GM20000 (cell line): Measurements from ENCODE around the gene DDX31.

Source experiments
- DNase-seq: peaks from one replicate; pipeline ENCODE4 v3.0.0; 2012; ENCODE audit warnings: low spot score
- TF ChIP-seq, protein P1 (sequence below): IDR thresholded peaks from 2 replicates; pipeline ENCODE4 v1.5.1; 2012; ENCODE audit warnings: mild to moderate bottlenecking, control low read depth; ENCODE audit errors: extremely low read depth, missing control alignments

Gene DDX31

DNA sequence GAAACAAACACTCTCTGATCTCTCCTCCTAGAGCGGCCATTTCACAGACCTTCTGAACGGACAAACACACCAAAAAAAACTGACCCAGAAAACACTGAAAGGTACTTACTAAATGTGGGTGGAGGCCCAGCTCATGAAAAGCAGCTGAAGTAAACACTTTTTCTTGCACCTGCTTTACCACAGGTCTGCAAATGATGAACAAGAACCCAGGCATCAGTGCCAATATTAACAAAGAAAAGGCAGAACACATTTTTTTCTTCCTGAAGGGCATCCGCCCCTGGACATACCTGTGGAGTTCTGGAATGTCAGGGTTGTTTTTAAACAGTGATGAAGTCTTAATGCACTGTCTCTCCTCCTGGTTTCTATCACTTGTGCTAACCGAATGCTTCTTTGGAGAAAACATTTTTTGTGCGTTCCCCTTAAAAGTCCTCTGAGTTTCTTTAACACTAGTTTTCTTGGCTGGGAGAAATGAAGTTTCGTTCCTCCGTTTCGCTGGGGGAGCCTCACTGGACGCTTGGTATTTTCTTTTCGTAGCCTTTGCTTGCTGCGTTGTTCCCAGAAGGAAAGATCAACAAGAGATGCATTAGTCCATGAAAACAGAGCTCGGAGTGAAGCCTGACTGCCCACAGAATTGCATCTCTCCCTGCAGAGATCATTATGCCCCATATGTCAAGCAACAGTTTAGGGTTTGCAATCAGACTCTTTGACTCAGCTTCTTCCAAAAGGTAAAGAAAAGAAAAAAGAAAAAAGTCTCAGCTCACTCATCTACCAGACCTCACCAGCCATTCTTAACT, 7.4 kb downstream of the DDX31 start:
- no peak for DNase-seq
- TF ChIP-seq, protein P1, sequence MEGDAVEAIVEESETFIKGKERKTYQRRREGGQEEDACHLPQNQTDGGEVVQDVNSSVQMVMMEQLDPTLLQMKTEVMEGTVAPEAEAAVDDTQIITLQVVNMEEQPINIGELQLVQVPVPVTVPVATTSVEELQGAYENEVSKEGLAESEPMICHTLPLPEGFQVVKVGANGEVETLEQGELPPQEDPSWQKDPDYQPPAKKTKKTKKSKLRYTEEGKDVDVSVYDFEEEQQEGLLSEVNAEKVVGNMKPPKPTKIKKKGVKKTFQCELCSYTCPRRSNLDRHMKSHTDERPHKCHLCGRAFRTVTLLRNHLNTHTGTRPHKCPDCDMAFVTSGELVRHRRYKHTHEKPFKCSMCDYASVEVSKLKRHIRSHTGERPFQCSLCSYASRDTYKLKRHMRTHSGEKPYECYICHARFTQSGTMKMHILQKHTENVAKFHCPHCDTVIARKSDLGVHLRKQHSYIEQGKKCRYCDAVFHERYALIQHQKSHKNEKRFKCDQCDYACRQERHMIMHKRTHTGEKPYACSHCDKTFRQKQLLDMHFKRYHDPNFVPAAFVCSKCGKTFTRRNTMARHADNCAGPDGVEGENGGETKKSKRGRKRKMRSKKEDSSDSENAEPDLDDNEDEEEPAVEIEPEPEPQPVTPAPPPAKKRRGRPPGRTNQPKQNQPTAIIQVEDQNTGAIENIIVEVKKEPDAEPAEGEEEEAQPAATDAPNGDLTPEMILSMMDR: no peak

DNA sequence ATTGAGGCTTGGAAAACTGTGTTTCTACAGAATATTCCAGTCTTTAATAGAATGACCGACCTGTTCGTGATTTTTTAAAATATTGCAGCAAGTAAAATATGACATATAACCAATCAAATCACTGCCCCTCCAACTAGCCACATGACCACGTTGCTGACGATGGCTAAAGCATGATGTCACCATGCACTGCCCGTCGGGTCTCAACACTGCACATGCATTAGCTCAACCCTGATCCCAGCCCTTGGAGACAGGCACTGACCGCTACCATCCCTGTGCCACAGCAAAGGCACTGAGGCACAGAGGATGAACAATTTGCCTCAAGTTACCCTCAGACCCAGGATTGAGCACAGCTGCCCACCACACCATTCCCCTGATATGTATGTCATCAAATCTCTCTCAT, 13.5 kb downstream of the DDX31 start:
- no peak for DNase-seq
- TF ChIP-seq, protein P1: no peak

DNA sequence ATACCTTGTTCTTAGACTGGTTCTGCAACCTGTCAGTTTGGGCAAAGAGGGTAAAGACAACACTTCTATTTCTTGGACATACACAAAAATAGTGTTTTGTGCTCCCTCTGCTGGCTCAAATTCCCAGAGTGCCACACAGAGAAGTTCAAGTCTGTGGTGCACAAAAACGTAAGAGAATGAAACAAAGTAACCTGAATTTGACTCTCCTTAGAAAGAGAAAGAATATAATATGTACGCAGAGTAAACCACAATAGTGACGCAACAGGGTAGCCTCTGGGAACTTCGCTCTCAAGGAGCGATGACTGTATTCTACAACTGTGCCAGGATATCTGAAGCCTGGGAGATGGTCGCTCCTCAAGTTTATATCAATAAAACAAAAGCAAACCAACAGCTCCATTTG, 18.5 kb downstream of the DDX31 start:
- no peak for DNase-seq
- TF ChIP-seq, protein P1: no peak

DNA sequence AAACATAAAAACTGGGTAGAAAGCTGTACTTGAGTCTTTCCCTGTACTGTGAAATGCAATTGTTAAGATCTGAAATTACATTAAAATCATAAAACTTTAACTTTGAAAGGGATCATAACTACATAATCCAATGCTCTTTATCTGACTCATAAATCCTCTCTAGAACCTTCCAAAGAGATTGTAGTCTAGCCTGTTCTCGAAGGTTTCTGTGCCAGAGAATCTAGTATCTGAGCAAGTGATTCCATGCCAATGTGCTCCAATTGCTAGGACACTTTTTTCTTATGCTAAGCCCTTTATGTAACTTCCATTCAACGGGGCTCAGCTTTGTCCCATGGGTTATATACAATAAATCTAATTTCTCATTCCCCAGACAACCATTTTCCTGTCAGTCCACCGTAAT, 21.1 kb downstream of the DDX31 start:
- TF ChIP-seq, protein P1: no peak
- no peak for DNase-seq

DNA sequence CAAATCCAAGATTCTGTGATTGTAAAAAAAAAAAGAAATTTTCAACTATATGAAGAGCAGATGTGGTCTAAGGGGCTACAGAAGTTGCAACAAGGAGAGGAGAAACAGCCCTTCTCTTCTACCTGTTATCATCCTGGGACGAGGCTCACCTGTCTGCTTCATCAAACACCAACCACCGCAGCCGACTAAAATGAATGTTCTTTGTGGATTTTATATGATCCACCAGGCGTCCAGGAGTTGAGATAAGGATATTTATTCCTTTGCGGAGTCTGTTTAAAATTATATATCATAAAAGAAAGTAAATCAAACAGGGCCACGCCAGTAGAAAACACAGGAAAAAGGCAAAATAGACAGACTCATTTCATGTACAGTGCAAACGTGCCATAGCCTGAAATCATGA, 21.5 kb downstream of the DDX31 start:
- TF ChIP-seq, protein P1: no peak
- no peak for DNase-seq

DNA sequence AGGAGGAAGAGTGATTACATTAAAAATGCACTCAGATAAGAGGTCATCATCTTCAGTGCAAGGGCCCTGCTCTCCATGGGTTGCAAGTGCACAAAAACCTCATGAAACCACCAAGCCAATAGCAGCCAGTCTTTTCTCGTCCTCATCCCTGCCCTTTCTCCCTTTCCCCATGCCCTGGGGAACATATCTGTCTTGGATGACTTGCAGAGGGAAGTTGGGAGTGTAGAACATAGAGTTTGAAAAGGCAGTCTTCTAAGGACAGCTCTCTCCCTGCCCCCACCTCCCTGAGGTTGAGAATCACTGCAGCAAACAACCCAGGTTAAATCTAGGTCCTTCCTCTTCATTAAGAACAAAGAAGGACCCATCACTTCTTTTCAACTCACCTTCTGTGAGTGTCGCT, 22.0 kb downstream of the DDX31 start:
- TF ChIP-seq, protein P1: no peak
- DNase-seq: no peak

DNA sequence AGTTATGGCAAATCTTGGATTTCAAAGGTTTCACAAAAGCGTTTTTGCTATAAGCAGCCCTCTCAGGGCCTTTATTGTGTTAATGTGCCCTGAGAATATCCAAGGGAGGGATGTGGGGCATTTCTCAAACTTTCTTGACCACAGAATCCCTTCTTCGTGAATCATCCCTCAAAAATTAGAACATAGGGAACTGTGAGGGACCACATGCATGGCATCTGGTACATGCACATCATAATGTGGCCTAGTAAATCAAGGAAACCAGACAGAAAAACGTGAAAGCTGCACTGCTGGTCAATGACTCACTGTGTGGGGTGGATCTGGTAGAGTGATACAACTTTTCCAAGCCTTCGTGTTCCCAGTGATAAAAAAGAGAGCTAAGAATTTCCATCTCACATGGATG, 22.4 kb downstream of the DDX31 start:
- TF ChIP-seq, protein P1: no peak
- no peak for DNase-seq
